GM12878 (cell line): Measurements from ENCODE around the gene SLC16A6.
"Not testable (repeated sequence)": the region's sequence is repeated elsewhere in the genome, so short reads cannot be mapped to it uniquely, and the experiment has no call there.

Experiments
- CREB1 ChIP-seq: IDR thresholded peaks from 2 replicates; pipeline ENCODE4 v1.6.1; 2012; ENCODE audit warnings: low read depth, mild to moderate bottlenecking, inconsistent platforms
- CTCF ChIP-seq, 3 experiments: IDR thresholded peaks in 2 of 3; conservative IDR thresholded peaks in 1 of 3; 2 replicates each; pipeline ENCODE4 v1.5.1; 2011; ENCODE audit warnings: low read depth in 3 of 3, low read length in 3 of 3, mild to moderate bottlenecking in 3 of 3, control low read depth in 2 of 3, moderate library complexity in 2 of 3, inconsistent platforms in 1 of 3, mixed read lengths in 1 of 3; ENCODE audit not compliant: control insufficient read depth in 2 of 3, insufficient read depth in 1 of 3; ENCODE audit errors: extremely low read depth in 1 of 3
- MXI1 ChIP-seq: fragments of 150-350 bp; IDR thresholded peaks from 2 replicates; pipeline ENCODE4 v1.6.1; 2011; ENCODE audit warnings: low read depth, mild to moderate bottlenecking, inconsistent platforms, low read length, improper control_type of control experiment
- SIX5 ChIP-seq: IDR thresholded peaks from 2 replicates; pipeline ENCODE4 v1.6.1; 2011; ENCODE audit warnings: mild to moderate bottlenecking, low read depth, low read length, moderate library complexity; ENCODE audit not compliant: severe bottlenecking

GRCh38 chr17:68237369-68238163, 53.4 kb downstream of the SLC16A6 start:
- TF ChIP-seq CREB1 (peak; percentile 82), MXI1 (peak; percentile 71)
- not testable (repeated sequence) for TF ChIP-seq CTCF (IDR thresholded peaks at IDR 0.05 in 2 of 3, conservative IDR thresholded peaks at IDR 0.05 in 1 of 3; ENCODE audit: control insufficient read depth in 2 of 3, extremely low read depth in 1 of 3, insufficient read depth in 1 of 3, low read depth in 3 of 3, low read length in 3 of 3); SIX5
